Natural killer cell (primary cell): Measurements from ENCODE around the gene SLC10A2. TPM values are rescaled to one million over a fixed set of nuclear protein-coding genes. Genes with fewer than 3 reads are reported as not detected.

Experiments
- ATAC-seq, 3 donors: fragments of 150-1000 bp in 2 of 3; fragments of 200-7000 bp in 1 of 3; cut with Tn5 transposase; 1 replicate in 1 of 3; 2 replicates in 2 of 3; pipeline ENCODE4 v1.10.0; 2021; ENCODE audit warnings: mild to moderate bottlenecking in 2 of 3, moderate library complexity in 2 of 3
- DNase-seq, 2 donors: peaks; one replicate each; pipeline versions ENCODE4 v3.0.0 to v3.0.0-alpha.2; 2013 to 2021; ENCODE audit warnings: mixed read lengths in 1 of 2
- H3K27ac ChIP-seq: one replicate; pipeline ENCODE4 v1.5.1; 2013; ENCODE audit warnings: mild to moderate bottlenecking, low read length
- H3K27me3 ChIP-seq: one replicate; pipeline ENCODE4 v1.6.1; 2013; ENCODE audit warnings: low read length; ENCODE audit not compliant: control insufficient read depth, insufficient read depth
- H3K36me3 ChIP-seq: one replicate; pipeline ENCODE4 v1.6.1; 2013; ENCODE audit warnings: low read length; ENCODE audit not compliant: control insufficient read depth, insufficient read depth
- H3K4me1 ChIP-seq: one replicate; pipeline ENCODE4 v1.6.1; 2013; ENCODE audit warnings: low read length; ENCODE audit not compliant: control insufficient read depth, insufficient read depth
- H3K4me3 ChIP-seq: one replicate; pipeline ENCODE4 v1.5.1; 2013; ENCODE audit warnings: low read length
- H3K9me3 ChIP-seq: one replicate; pipeline ENCODE4 v1.6.1; 2013; ENCODE audit warnings: low read length; ENCODE audit not compliant: control insufficient read depth, insufficient read depth
- H3K27ac Mint-ChIP-seq, 2 donors: one replicate each; pipeline ENCODE4 v1.8.0; 2022; ENCODE audit warnings: mild to moderate bottlenecking in 2 of 2, mixed read lengths in 2 of 2, moderate library complexity in 1 of 2
- H3K27me3 Mint-ChIP-seq, 2 donors: one replicate each; pipeline ENCODE4 v1.8.0; 2022; ENCODE audit warnings: low read depth in 2 of 2, mixed read lengths in 2 of 2
- H3K36me3 Mint-ChIP-seq: one replicate; pipeline ENCODE4 v1.8.0; 2022; ENCODE audit warnings: mixed read lengths
- H3K4me1 Mint-ChIP-seq, 2 donors: one replicate each; pipeline ENCODE4 v1.8.0; 2022; ENCODE audit warnings: mixed read lengths in 2 of 2
- H3K4me3 Mint-ChIP-seq: one replicate; pipeline ENCODE4 v1.8.0; 2022; ENCODE audit warnings: mild to moderate bottlenecking, moderate library complexity, mixed read lengths
- H3K9me3 Mint-ChIP-seq, 2 donors: one replicate each; pipeline ENCODE4 v1.8.0; 2022; ENCODE audit warnings: mixed read lengths in 2 of 2
- CTCF ChIP-seq: fragments of 200-600 bp; IDR thresholded peaks from one replicate; pipeline ENCODE4 v1.8.0; 2022; ENCODE audit warnings: antibody characterized with exemption
- WGBS: methylation state at CpG from one replicate; pipeline ENCODE4 v1.1.7; 2013; ENCODE audit warnings: missing lambda C conversion rate; ENCODE audit not compliant: insufficient coverage; 5-methylcytosine and 5-hydroxymethylcytosine counted together
- intact Hi-C: fragments of 100-400 bp; cut with micrococcal nuclease; formaldehyde crosslinking; loops from one replicate; pipeline ENCODE4 v1.14.2; 2022
- total RNA-seq, 4 donors: library from RNA; stranded (reverse); fragments of 120-200 nt in 1 of 4; gene quantifications; one replicate each; pipeline versions ENCODE4 v1.2.3 to v1.2.4, GENCODE V29; 2013 to 2022

The SLC10A2 gene
- total RNA-seq, 3 donors from 2014 or later (not counting 1 experiment from before 2014, with no cell fraction given) = not detected

GRCh38 chr13:103062079-103062478 lies 4.1 kb downstream of the SLC10A2 start:
- H3K36me3 ChIP-seq = no peaks in the 10 kb centered on the region
- Mint-ChIP-seq H3K27ac (no peak overlapping the region), H3K27me3 (no peaks in the 10 kb centered on the region), H3K9me3 (peaks cover 3 to 6% of the 10 kb centered on the region in 2 donors), H3K4me1 (no peaks in the 10 kb centered on the region), H3K36me3 (no peaks in the 10 kb centered on the region), H3K4me3 (no peak overlapping the region)
- no peak overlapping the region for H3K27ac ChIP-seq
- no peak overlapping the region for H3K4me3 ChIP-seq
- no peaks in the 10 kb centered on the region for H3K4me1 ChIP-seq
- no peak for TF ChIP-seq CTCF
- intact Hi-C loops = no loop called here
- peaks cover 9% of the 10 kb centered on the region for H3K9me3 ChIP-seq
- no peak for ATAC-seq
- no peaks in the 10 kb centered on the region for H3K27me3 ChIP-seq
- 79% methylated on average over 2 of the region's 2 CpGs for WGBS
- no peak for DNase-seq

DNA sequence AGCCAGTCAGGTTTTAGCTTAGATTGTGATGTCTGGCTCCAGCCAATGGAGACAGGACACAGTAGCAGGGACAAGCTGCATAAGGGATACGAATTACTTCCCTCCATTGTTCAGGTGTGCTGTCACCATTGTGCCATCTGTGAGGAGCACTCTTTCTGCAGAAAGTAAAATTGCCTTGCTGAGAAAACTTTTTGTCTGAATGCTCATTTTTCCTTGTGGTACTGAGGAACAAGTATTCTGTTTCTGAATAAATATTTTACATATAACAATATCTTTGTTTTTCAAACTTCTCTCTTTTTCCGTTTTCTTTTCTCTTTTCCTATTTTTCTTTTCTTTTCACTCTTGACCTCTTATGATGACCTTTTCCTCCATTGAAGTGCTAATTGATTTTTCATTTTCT lies 10.2 kb downstream of the SLC10A2 start:
- no peaks in the 10 kb centered on the region for H3K4me1 ChIP-seq
- no peaks in the 10 kb centered on the region for H3K27me3 ChIP-seq
- no peak overlapping the region for H3K4me3 ChIP-seq
- intact Hi-C loops = no loop called here
- Mint-ChIP-seq H3K9me3 (peaks cover 9 to 12% of the 10 kb centered on the region in 2 donors), H3K27me3 (no peaks in the 10 kb centered on the region), H3K4me1 (no peaks in the 10 kb centered on the region), H3K4me3 (no peak overlapping the region), H3K36me3 (no peaks in the 10 kb centered on the region), H3K27ac (no peak overlapping the region)
- peaks cover 9% of the 10 kb centered on the region for H3K9me3 ChIP-seq
- TF ChIP-seq CTCF = no peak
- H3K27ac ChIP-seq = no peak overlapping the region
- DNase-seq (no peak), ATAC-seq (no peak)
- no peaks in the 10 kb centered on the region for H3K36me3 ChIP-seq
- 95% methylated on average over 2 of the region's 2 CpGs for WGBS

- no peaks in the 10 kb centered on the region for H3K27me3 Mint-ChIP-seq
- intact Hi-C loops = no loop called here
- H3K4me3 Mint-ChIP-seq = no peak overlapping the region
- Histone ChIP-seq H3K27me3 (no peaks in the 10 kb centered on the region), H3K4me3 (no peak overlapping the region), H3K36me3 (no peaks in the 10 kb centered on the region), H3K9me3 (peaks cover 9% of the 10 kb centered on the region), H3K27ac (no peak overlapping the region), H3K4me1 (no peaks in the 10 kb centered on the region)
- ATAC-seq (no peak), DNase-seq (no peak)
- H3K9me3 Mint-ChIP-seq = peaks cover 9 to 13% of the 10 kb centered on the region in 2 donors
- H3K27ac Mint-ChIP-seq = no peak overlapping the region
- no peaks in the 10 kb centered on the region for H3K4me1 Mint-ChIP-seq
- no peak for TF ChIP-seq CTCF
- 70% methylated on average over 2 of the region's 2 CpGs for WGBS
- H3K36me3 Mint-ChIP-seq = no peaks in the 10 kb centered on the region
Observed at GRCh38 chr13:103055166-103055565, 11.1 kb downstream of the SLC10A2 start.

DNA sequence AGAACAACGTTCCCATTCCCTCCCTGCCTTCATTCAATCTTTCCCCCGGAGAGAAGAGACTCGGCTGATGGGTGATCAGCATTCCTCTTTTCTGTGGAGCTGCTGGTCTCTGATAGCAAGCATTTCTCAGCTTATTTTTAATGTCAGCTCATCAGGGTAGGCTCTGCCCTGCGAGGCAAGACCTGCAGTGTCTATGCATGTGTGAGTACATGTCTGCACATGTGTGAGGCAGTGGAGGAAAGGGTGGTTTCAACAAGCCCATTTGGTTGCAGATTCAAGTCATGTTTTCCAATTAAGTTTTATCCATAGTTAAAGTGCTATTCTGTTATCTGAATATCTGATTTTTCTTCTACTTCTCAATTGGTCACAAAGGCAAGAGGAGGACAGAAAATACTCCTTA lies 19.5 kb downstream of the SLC10A2 start:
- Histone ChIP-seq H3K36me3 (no peaks in the 10 kb centered on the region), H3K27me3 (no peaks in the 10 kb centered on the region), H3K4me1 (no peaks in the 10 kb centered on the region), H3K9me3 (no peaks in the 10 kb centered on the region), H3K27ac (no peak overlapping the region), H3K4me3 (no peak overlapping the region)
- no peaks in the 10 kb centered on the region for H3K36me3 Mint-ChIP-seq
- no peak for TF ChIP-seq CTCF
- no peak for ATAC-seq
- H3K4me3 Mint-ChIP-seq = no peak overlapping the region
- WGBS = 84% methylated on average over 4 of the region's 4 CpGs
- no peak for DNase-seq
- no peaks in the 10 kb centered on the region for H3K27me3 Mint-ChIP-seq
- peaks cover 10 to 12% of the 10 kb centered on the region in 2 donors for H3K9me3 Mint-ChIP-seq
- no peak overlapping the region for H3K27ac Mint-ChIP-seq
- intact Hi-C loops = no loop called here
- H3K4me1 Mint-ChIP-seq = no peaks in the 10 kb centered on the region
